Subcutaneous adipose tissue (tissue), 4 donors: ENCODE data around the gene RUNX2. TPM values are rescaled to one million over a fixed set of nuclear protein-coding genes. Genes with fewer than 3 reads are reported as not detected.

Source experiments
- CTCF ChIP-seq: fragments of 450-650 bp; IDR thresholded peaks from one replicate; pipeline ENCODE4 v1.5.1; 2016; ENCODE audit warnings: low read depth, mild to moderate bottlenecking, control low read depth, antibody characterized with exemption, moderate library complexity
- total RNA-seq, 4 donors: library from RNA; depleted of rRNA; stranded (reverse); fragments of >200 nt; gene quantifications; one replicate each; pipeline ENCODE4 v1.1.0, GENCODE V29; 2016

Gene RUNX2
- total RNA-seq, 4 donors from 2014 or later: 1.3 to 4.6 (median 2.6) TPM

DNA sequence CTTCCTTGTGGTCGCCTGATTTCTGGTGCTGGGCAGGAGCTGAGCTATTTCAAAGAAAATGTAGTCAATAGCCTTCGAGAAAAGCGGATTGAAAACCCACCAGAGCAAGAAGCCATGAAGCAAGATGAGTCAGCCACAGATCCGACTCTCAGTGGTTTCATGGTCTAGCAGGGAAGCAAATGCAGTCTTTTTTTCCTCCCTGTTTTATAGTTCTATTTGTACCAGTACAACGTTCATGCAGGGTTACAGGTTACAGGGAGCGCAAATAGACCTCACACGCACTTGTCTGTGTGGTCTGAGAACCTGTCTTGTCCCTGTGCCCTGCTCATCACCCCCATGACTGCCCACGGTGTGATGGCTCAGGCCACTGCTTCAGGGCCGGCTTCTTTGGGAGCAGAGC lies 359.4 kb downstream of the RUNX2 start:
- TF ChIP-seq CTCF: no peak

DNA sequence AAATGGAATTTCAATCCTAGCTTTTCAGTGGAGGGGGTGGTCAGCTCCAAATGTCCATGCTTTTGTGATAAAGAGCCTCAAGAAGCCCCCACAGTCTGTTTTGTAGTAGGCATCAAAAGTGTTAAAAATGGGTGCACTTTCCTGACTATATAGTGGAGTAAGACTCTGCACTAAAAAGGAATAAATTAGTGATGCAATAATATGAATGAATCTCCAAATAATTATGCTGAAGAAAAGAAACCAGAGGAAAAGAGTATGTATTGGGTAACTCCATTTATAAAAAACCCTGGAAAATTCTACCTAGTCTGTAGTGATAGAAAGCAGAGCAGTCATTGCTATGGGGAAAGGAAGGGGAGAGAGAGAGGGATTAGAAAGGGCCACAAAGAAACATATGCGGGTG lies 360.1 kb downstream of the RUNX2 start:
- no peak for TF ChIP-seq CTCF

DNA sequence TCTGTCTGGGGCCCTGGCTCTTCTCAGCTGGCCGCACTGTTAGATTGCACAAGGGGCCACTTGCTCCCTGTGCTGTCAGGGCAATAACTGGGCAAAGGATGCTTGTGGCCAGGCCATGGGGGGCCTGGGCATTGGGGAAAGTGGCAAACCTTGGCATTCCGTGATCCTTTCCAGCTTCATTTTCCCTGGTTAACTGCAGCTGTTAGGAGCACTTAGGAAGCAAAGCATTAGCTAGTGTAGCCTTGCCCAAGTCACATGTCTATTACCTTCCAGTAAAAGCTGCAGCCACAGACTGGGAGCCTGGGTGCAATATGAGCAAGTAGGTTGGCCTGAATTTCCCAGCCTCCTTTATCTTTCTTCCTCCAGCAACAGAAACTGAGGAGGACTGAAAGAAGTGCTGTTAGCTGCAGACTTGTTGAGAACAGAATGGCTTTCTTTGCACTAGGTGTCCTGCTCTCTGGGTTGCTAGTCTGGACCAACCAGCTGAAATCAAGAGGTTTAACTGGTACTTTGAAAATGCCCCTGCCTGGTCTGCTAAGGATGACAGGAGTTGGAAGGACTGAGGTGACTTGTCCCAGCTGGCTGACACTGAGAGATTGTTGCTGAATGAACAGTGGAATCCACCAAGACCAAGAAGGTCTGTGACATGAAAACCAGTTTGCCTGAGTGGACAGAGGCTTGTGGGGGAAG lies 361.9 kb downstream of the RUNX2 start:
- TF ChIP-seq CTCF: no peak

DNA sequence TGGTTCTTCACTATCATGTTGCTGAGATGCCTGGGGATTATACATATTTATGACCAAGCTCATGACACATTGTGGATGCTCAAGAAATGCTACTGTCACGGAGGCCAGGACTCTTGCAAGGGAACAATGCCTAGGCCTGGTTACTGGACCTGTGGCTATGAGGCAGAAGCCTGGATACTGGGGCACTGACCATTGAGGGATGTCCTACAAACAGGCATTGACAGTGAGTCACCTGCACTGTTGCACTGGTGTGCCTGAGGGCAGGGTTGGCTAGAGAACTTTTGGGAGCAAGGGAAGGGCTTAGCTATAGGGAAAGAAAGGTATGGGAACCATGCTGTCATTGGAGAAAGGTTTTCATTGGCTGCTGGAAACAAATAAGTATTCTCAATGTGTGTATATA lies 362.7 kb downstream of the RUNX2 start:
- no peak for TF ChIP-seq CTCF

- TF ChIP-seq CTCF: no peak
Observed at GRCh38 chr6:45691426-45691825, 363.3 kb downstream of the RUNX2 start.

DNA sequence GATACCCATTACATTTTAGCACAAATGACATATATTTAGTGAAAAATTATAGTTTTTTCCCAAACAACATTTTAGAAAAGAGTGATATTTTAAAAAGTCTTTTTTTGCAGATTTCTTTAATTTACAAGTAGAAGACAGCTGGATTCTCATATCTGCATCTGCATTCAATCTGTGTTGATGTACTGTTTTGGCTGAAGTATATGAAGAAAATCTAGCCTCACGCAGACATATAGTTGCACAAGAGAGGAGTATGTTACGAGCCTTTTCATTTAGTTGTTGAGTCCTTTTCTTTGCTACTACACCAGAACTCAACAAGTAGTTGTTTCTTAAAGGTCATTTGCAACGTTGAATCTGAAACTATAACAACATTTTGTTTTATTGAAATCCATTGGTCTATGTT lies 363.9 kb downstream of the RUNX2 start:
- no peak for TF ChIP-seq CTCF

- TF ChIP-seq CTCF: no peak
Observed at GRCh38 chr6:45696738-45697137, 368.6 kb downstream of the RUNX2 start.
